Ishikawa (cell line): Measurements from ENCODE around the gene CARD11.

ENCODE experiments used
- TF ChIP-seq, protein P1 (sequence below): IDR thresholded peaks from 2 replicates; pipeline ENCODE4 v1.6.1; 2012
- TF ChIP-seq, protein P2 (sequence below): IDR thresholded peaks from 2 replicates; pipeline ENCODE4 v1.6.1; 2012; ENCODE audit warnings: low read depth, mild to moderate bottlenecking

DNA sequence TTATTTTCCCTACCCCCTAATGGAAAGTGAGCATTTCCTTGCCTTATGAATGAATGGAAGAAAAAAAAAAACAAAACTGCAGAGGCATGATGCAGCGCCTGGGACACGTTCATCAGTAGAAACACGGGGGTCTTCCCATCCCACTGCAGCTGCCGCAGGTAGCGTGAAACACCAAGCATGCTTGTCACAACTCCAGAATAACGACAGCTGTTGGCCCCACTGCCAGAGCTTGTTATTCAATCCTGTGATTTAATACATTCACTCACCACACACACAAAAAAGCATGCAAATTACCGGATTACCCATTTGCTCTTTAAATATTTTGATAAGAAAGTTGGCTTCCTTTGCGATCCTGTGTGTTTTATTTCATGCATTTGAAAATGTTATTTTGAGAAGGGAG is 151.1 kb downstream of the CARD11 start:
- TF ChIP-seq, protein P1, sequence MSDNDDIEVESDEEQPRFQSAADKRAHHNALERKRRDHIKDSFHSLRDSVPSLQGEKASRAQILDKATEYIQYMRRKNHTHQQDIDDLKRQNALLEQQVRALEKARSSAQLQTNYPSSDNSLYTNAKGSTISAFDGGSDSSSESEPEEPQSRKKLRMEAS, result no peak
- TF ChIP-seq, protein P2, sequence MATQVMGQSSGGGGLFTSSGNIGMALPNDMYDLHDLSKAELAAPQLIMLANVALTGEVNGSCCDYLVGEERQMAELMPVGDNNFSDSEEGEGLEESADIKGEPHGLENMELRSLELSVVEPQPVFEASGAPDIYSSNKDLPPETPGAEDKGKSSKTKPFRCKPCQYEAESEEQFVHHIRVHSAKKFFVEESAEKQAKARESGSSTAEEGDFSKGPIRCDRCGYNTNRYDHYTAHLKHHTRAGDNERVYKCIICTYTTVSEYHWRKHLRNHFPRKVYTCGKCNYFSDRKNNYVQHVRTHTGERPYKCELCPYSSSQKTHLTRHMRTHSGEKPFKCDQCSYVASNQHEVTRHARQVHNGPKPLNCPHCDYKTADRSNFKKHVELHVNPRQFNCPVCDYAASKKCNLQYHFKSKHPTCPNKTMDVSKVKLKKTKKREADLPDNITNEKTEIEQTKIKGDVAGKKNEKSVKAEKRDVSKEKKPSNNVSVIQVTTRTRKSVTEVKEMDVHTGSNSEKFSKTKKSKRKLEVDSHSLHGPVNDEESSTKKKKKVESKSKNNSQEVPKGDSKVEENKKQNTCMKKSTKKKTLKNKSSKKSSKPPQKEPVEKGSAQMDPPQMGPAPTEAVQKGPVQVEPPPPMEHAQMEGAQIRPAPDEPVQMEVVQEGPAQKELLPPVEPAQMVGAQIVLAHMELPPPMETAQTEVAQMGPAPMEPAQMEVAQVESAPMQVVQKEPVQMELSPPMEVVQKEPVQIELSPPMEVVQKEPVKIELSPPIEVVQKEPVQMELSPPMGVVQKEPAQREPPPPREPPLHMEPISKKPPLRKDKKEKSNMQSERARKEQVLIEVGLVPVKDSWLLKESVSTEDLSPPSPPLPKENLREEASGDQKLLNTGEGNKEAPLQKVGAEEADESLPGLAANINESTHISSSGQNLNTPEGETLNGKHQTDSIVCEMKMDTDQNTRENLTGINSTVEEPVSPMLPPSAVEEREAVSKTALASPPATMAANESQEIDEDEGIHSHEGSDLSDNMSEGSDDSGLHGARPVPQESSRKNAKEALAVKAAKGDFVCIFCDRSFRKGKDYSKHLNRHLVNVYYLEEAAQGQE, result no peak
